ENCODE data around the gene TYK2. TPM values are rescaled to one million over a fixed set of nuclear protein-coding genes. Genes with fewer than 3 reads are reported as not detected.
"Not testable (repeated sequence)": the region's sequence is repeated elsewhere in the genome, so short reads cannot be mapped to it uniquely, and the experiment has no call there.

TYK2 gene
- total and polyA plus RNA-seq, 7 experiments from 2014 or later = 45.4 to 346 (median 273) TPM

GRCh38 chr19:10404888-10405820, 24.8 kb upstream of the TYK2 start:
- no peaks in the 10 kb centered on the region for H3K27me3 ChIP-seq (ENCODE audit: control insufficient read depth in 2 of 2, insufficient read depth in 2 of 2, low read length in 2 of 2)
- Mint-ChIP-seq H3K4me3 (peak overlapping the region; percentile 90 to 97 (median 95)), H3K36me3 (peaks cover 0 to 13% (median 0%) of the 10 kb centered on the region in 5 donors), H3K4me1 (peaks cover 37 to 88% (median 72%) of the 10 kb centered on the region in 7 donors), H3K27ac (peak overlapping the region; percentile 67 to 97 (median 95)), H3K9me3 (peaks cover 0 to 2% (median 0%) of the 10 kb centered on the region in 11 donors), H3K27me3 (peaks cover 0 to 3% (median 0%) of the 10 kb centered on the region in 5 donors)
- peaks cover 0 to 9% (median 0%) of the 10 kb centered on the region in 3 experiments for H3K36me3 ChIP-seq (ENCODE audit: control insufficient read depth in 2 of 3, insufficient read depth in 3 of 3, low read length in 3 of 3)
- peak overlapping the region; percentile 87 for H3K4me3 ChIP-seq (ENCODE audit: low read length)
- peaks cover 66 to 72% of the 10 kb centered on the region in 2 donors for H3K4me1 ChIP-seq (ENCODE audit: control insufficient read depth in 2 of 2, insufficient read depth in 2 of 2, low read length in 2 of 2)
- ATAC-seq (no peak), DNase-seq (peak in 3 of 9 donors; percentile 38 to 65 (median 46))
- no peaks in the 10 kb centered on the region for H3K9me3 ChIP-seq (ENCODE audit: control insufficient read depth in 2 of 3, low read length in 3 of 3)
- H3K27ac ChIP-seq (ENCODE audit: low read depth, low read length) = peak overlapping the region; percentile 97
- ChIA-PET POLR2A (interaction anchor here (0.7 to 4.3 kb wide), 6 partner anchors 9 to 90 kb away, joined by 4 to 32 read pairs (median 6); no protein-coding TSS in a partner anchor), CTCF (interaction anchor here (0.6 to 7.5 kb wide), 8 partner anchors 10 to 31 kb away, joined by 3 to 97 read pairs (median 8); no protein-coding TSS in a partner anchor)
- intact Hi-C loops (cut with micrococcal nuclease) = loop anchor here (1.0 to 10.0 kb wide), 10 partner anchors 11 to 690 kb away; partner anchors contain the start of genes ATG4D (in 1 of the 2), FBXL12 (in 1 of the 2) and KEAP1 (in 1 of the 2)

GRCh38 chr19:10403137-10404021, 23.0 kb upstream of the TYK2 start, which contains the start of gene CDC37:
TSS of gene CDC37 (minus strand) at chr19:10403542. CDS start at chr19:10403479, 63 bp downstream.
- H3K27ac Mint-ChIP-seq = peak within 1 kb of the TSS; percentile 80 to 97 (median 95)

GRCh38 chr19:10402441-10403038, 22.2 kb upstream of the TYK2 start:
- intact Hi-C loops (cut with micrococcal nuclease) = loop anchor here (1.0 to 10.0 kb wide), 16 partner anchors 14 to 692 kb away; partner anchors contain the start of genes RAVER1 (in 2 of the 2), TYK2 (in 2 of the 2), ATG4D (in 1 of the 2) and DNMT1 (in 1 of the 2)
- Mint-ChIP-seq H3K4me3 (peak overlapping the region; percentile 90 to 97 (median 95)), H3K36me3 (peaks cover 0 to 11% (median 0%) of the 10 kb centered on the region in 5 donors), H3K4me1 (peaks cover 41 to 80% (median 57%) of the 10 kb centered on the region in 7 donors), H3K27me3 (peaks cover 0 to 3% (median 0%) of the 10 kb centered on the region in 5 donors), H3K27ac (peak overlapping the region; percentile 80 to 97 (median 95)), H3K9me3 (peaks cover 0 to 2% (median 0%) of the 10 kb centered on the region in 11 donors)
- ChIA-PET CTCF (interaction anchor here (1.4 to 7.5 kb wide), 5 partner anchors 12 to 136 kb away, joined by 3 to 97 read pairs (median 10); no protein-coding TSS in a partner anchor), POLR2A (interaction anchor here (0.6 to 4.3 kb wide), 5 partner anchors 15 to 34 kb away, joined by 3 to 32 read pairs (median 6); partner anchors contain the start of gene TYK2)
- Histone ChIP-seq H3K9me3 (ENCODE audit: control insufficient read depth in 2 of 3, low read length in 3 of 3) (no peaks in the 10 kb centered on the region), H3K27ac (ENCODE audit: low read depth, low read length) (peak overlapping the region; percentile 97), H3K27me3 (ENCODE audit: control insufficient read depth in 2 of 2, insufficient read depth in 2 of 2, low read length in 2 of 2) (no peaks in the 10 kb centered on the region), H3K36me3 (ENCODE audit: control insufficient read depth in 2 of 3, insufficient read depth in 3 of 3, low read length in 3 of 3) (peaks cover 0 to 22% (median 0%) of the 10 kb centered on the region in 3 experiments), H3K4me1 (ENCODE audit: control insufficient read depth in 2 of 2, insufficient read depth in 2 of 2, low read length in 2 of 2) (peaks cover 47 to 51% of the 10 kb centered on the region in 2 donors), H3K4me3 (ENCODE audit: low read length) (peak overlapping the region; percentile 87)
- ATAC-seq (no peak), DNase-seq (no peak)

More at GRCh38 chr19:10403137-10404021, 23.0 kb upstream of the TYK2 start, which contains the start of gene CDC37:
- Histone ChIP-seq H3K36me3 (ENCODE audit: control insufficient read depth in 2 of 3, insufficient read depth in 3 of 3, low read length in 3 of 3) (peaks cover 0 to 13% (median 0%) of the 10 kb centered on the region in 3 experiments), H3K27ac (ENCODE audit: low read depth, low read length) (peak within 1 kb of the TSS; percentile 97), H3K27me3 (ENCODE audit: control insufficient read depth in 2 of 2, insufficient read depth in 2 of 2, low read length in 2 of 2) (no peaks in the 10 kb centered on the region), H3K4me1 (ENCODE audit: control insufficient read depth in 2 of 2, insufficient read depth in 2 of 2, low read length in 2 of 2) (peaks cover 55 to 59% of the 10 kb centered on the region in 2 donors), H3K9me3 (ENCODE audit: control insufficient read depth in 2 of 3, low read length in 3 of 3) (no peaks in the 10 kb centered on the region), H3K4me3 (ENCODE audit: low read length) (peak within 1 kb of the TSS; percentile 87)
- intact Hi-C loops (cut with micrococcal nuclease) = loop anchor here (1.0 to 10.0 kb wide), 21 partner anchors 13 to 691 kb away; partner anchors contain the start of genes RAVER1 (in 2 of the 2), TYK2 (in 2 of the 2), ATG4D (in 1 of the 2) and DNMT1 (in 1 of the 2)
- peaks cover 40 to 85% (median 59%) of the 10 kb centered on the region in 7 donors for H3K4me1 Mint-ChIP-seq
- H3K9me3 Mint-ChIP-seq = peaks cover 0 to 2% (median 0%) of the 10 kb centered on the region in 11 donors
- H3K27me3 Mint-ChIP-seq = peaks cover 0 to 3% (median 0%) of the 10 kb centered on the region in 5 donors
- ATAC-seq = peak; percentile 88
- peak within 1 kb of the TSS; percentile 90 to 97 (median 95) for H3K4me3 Mint-ChIP-seq
- ChIA-PET POLR2A (interaction anchor here (0.7 to 4.3 kb wide), 5 partner anchors 14 to 33 kb away, joined by 5 to 32 read pairs (median 6); partner anchors contain the start of genes PDE4A and TYK2), CTCF (interaction anchor here (0.6 to 7.5 kb wide), 14 partner anchors 10 to 1394 kb away, joined by 3 to 97 read pairs (median 6); no protein-coding TSS in a partner anchor)
- H3K36me3 Mint-ChIP-seq = peaks cover 0 to 10% (median 0%) of the 10 kb centered on the region in 5 donors
- DNase-seq = peak; percentile 95 to 99 (median 97)

GRCh38 chr19:10399878-10400277, 19.5 kb upstream of the TYK2 start:
- Mint-ChIP-seq H3K4me3 (no peak overlapping the region), H3K9me3 (peaks cover 0 to 2% (median 0%) of the 10 kb centered on the region in 11 donors), H3K27ac (peak overlapping the region in 1 of 9 donors; percentile 51), H3K36me3 (peaks cover 0 to 16% (median 5%) of the 10 kb centered on the region in 5 donors), H3K27me3 (no peaks in the 10 kb centered on the region), H3K4me1 (peaks cover 31 to 55% (median 45%) of the 10 kb centered on the region in 7 donors)
- POLR2A ChIA-PET = interaction anchor here (0.6 to 0.7 kb wide), 4 partner anchors 7 to 306 kb away, joined by 3 to 4 read pairs (median 3); no protein-coding TSS in a partner anchor
- intact Hi-C loops (cut with micrococcal nuclease) = loop anchor here (5.0 to 10.0 kb wide), 4 partner anchors 142 to 695 kb away; partner anchors contain the start of genes ATG4D (in 1 of the 2) and FBXL12 (in 1 of the 2)
- H3K4me1 ChIP-seq (ENCODE audit: control insufficient read depth in 2 of 2, insufficient read depth in 2 of 2, low read length in 2 of 2) = peaks cover 30 to 31% of the 10 kb centered on the region in 2 donors
- no peaks in the 10 kb centered on the region for H3K9me3 ChIP-seq (ENCODE audit: control insufficient read depth in 2 of 3, low read length in 3 of 3)
- H3K36me3 ChIP-seq (ENCODE audit: control insufficient read depth in 2 of 3, insufficient read depth in 3 of 3, low read length in 3 of 3) = peaks cover 0 to 41% (median 0%) of the 10 kb centered on the region in 3 experiments
- no peaks in the 10 kb centered on the region for H3K27me3 ChIP-seq (ENCODE audit: control insufficient read depth in 2 of 2, insufficient read depth in 2 of 2, low read length in 2 of 2)
- no peak for ATAC-seq
- H3K27ac ChIP-seq (ENCODE audit: low read depth, low read length) = no peak overlapping the region
- DNase-seq = no peak
- CTCF ChIA-PET = interaction anchor here (0.7 to 2.1 kb wide), 5 partner anchors 11 to 90 kb away, joined by 3 to 8 read pairs (median 4); no protein-coding TSS in a partner anchor
- no peak overlapping the region for H3K4me3 ChIP-seq (ENCODE audit: low read length)

- H3K36me3 Mint-ChIP-seq = peaks cover 0 to 16% (median 5%) of the 10 kb centered on the region in 5 donors
- H3K4me1 ChIP-seq (ENCODE audit: control insufficient read depth in 2 of 2, insufficient read depth in 2 of 2, low read length in 2 of 2) = peaks cover 26 to 27% of the 10 kb centered on the region in 2 donors
- H3K4me1 Mint-ChIP-seq = peaks cover 28 to 50% (median 42%) of the 10 kb centered on the region in 7 donors
Observed at GRCh38 chr19:10399340-10399739, 19.0 kb upstream of the TYK2 start.

More at GRCh38 chr19:10399340-10399739, 19.0 kb upstream of the TYK2 start:
- intact Hi-C loops (cut with micrococcal nuclease); ATAC-seq; H3K27ac ChIP-seq (ENCODE audit: low read depth, low read length); H3K9me3 Mint-ChIP-seq; DNase-seq; H3K27me3 Mint-ChIP-seq; H3K4me3 ChIP-seq (ENCODE audit: low read length); POLR2A ChIA-PET; H3K9me3 ChIP-seq (ENCODE audit: control insufficient read depth in 2 of 3, low read length in 3 of 3); H3K27me3 ChIP-seq (ENCODE audit: control insufficient read depth in 2 of 2, insufficient read depth in 2 of 2, low read length in 2 of 2): not testable (repeated sequence)
- Mint-ChIP-seq H3K4me3 (peak overlapping the region in 1 of 10 donors; percentile 34), H3K27ac (peak overlapping the region in 2 of 9 donors; percentile 14 to 55)
- CTCF ChIA-PET = interaction anchor here (0.7 to 1.7 kb wide), 3 partner anchors 14 to 132 kb away, joined by 4 to 6 read pairs (median 4); no protein-coding TSS in a partner anchor
- peaks cover 0 to 45% (median 0%) of the 10 kb centered on the region in 3 experiments for H3K36me3 ChIP-seq (ENCODE audit: control insufficient read depth in 2 of 3, insufficient read depth in 3 of 3, low read length in 3 of 3)
